Thyroid gland (tissue), 4 donors: ENCODE data around the gene RNASEH1.

Experiments
- POLR2A ChIP-seq, 2 donors: fragments of 450-650 bp; IDR thresholded peaks; one replicate each; pipeline ENCODE4 v1.6.1; 2017; ENCODE audit warnings: antibody characterized with exemption in 2 of 2, mild to moderate bottlenecking in 2 of 2, moderate library complexity in 1 of 2
- TF ChIP-seq, protein P1 (sequence below), 6 experiments: fragments of 200-600 bp in 3 of 6; fragments of 450-650 bp in 3 of 6; sonication (generic) in 3 of 6; IDR thresholded peaks; one replicate each; pipeline ENCODE4 v1.5.1; 2016 to 2019; ENCODE audit warnings: antibody characterized with exemption in 6 of 6, mild to moderate bottlenecking in 2 of 6, inconsistent platforms in 1 of 6, moderate library complexity in 1 of 6

DNA sequence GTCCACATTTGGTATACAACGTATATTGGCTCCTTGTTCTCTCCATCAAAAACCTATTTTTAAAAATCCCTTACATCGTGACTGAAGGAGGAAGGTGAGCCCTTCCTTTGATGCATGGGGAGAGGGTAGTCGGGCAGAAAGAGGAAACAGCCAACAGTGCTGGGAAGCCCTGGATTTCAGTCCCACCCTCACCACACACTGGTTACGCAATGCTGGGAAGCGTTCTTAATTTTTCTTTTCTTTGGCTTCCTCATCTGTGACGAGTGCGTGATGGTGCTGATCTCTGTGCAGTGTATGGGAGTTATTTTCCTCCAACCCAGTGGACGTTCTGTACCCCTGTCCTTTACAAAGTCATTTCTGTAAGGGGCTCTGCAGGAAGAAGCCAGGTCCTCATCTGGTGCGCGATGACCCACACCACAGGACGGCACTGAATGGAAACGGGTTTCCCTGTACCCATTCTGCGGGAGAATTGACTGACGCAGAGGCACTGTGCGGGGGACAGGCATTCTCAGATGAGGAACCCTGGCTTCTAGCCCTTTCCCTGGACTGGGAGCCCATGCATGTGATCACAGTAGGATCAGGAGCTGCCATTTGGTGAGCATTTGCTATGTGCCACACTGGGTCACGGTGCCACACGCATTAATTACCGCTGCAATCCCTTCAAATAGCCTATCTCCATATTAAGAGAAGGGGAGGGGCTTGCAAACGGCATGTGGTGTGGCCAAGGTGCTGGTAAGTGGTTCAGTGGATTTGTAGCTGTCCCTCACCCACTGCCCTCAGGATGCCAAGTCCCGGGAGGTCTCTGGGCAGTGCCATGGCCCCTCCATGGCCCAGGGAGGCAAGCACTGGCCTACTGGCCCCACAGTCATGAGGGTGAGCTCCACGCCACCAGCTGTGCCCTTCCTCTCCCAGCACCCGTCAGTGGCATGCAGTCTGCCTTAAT lies 41.0 kb upstream of the RNASEH1 start:
- TF ChIP-seq, protein P1, sequence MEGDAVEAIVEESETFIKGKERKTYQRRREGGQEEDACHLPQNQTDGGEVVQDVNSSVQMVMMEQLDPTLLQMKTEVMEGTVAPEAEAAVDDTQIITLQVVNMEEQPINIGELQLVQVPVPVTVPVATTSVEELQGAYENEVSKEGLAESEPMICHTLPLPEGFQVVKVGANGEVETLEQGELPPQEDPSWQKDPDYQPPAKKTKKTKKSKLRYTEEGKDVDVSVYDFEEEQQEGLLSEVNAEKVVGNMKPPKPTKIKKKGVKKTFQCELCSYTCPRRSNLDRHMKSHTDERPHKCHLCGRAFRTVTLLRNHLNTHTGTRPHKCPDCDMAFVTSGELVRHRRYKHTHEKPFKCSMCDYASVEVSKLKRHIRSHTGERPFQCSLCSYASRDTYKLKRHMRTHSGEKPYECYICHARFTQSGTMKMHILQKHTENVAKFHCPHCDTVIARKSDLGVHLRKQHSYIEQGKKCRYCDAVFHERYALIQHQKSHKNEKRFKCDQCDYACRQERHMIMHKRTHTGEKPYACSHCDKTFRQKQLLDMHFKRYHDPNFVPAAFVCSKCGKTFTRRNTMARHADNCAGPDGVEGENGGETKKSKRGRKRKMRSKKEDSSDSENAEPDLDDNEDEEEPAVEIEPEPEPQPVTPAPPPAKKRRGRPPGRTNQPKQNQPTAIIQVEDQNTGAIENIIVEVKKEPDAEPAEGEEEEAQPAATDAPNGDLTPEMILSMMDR (IDR thresholded peaks at IDR 0.05) = no peak
- TF ChIP-seq POLR2A (IDR thresholded peaks at IDR 0.05) = no peak
